ENCODE measurements around the gene CTDSPL2.
"Not testable (repeated sequence)": the region's sequence is repeated elsewhere in the genome, so short reads cannot be mapped to it uniquely, and the experiment has no call there.

CTDSPL2 gene

GRCh38 chr15:44426975-44427755 lies at the start of gene CTDSPL2:
TSS of gene CTDSPL2 (plus strand) at chr15:44427629. CDS start at chr15:44459015, 31,386 bp downstream.
- DNase-seq (ENCODE audit: low spot score): peak; percentile 99

GRCh38 chr15:44381236-44381635 lies 46.2 kb upstream of the CTDSPL2 start:
- DNase-seq (ENCODE audit: low spot score): no peak

GRCh38 chr15:44385344-44385942 lies 42.0 kb upstream of the CTDSPL2 start:
- DNase-seq (ENCODE audit: low spot score): no peak

- no peak for DNase-seq (ENCODE audit: low spot score)
Measured at GRCh38 chr15:44394062-44394461, 33.4 kb upstream of the CTDSPL2 start.

GRCh38 chr15:44394562-44394961 lies 32.9 kb upstream of the CTDSPL2 start:
- no peak for DNase-seq (ENCODE audit: low spot score)

GRCh38 chr15:44397869-44398268 lies 29.6 kb upstream of the CTDSPL2 start:
- DNase-seq (ENCODE audit: low spot score): no peak

- no peak for DNase-seq (ENCODE audit: low spot score)
Measured at GRCh38 chr15:44414001-44414400, 13.4 kb upstream of the CTDSPL2 start.

GRCh38 chr15:44427756-44428724 lies 611 bp downstream of the CTDSPL2 start:
- peak; percentile 80 for DNase-seq (ENCODE audit: low spot score)

- peak; percentile 47 for DNase-seq (ENCODE audit: low spot score)
Measured at GRCh38 chr15:44435893-44436667, 8.7 kb downstream of the CTDSPL2 start.

GRCh38 chr15:44438402-44438801 lies 11.0 kb downstream of the CTDSPL2 start:
- DNase-seq (ENCODE audit: low spot score): no peak

GRCh38 chr15:44441095-44441501 lies 13.7 kb downstream of the CTDSPL2 start:
- DNase-seq (ENCODE audit: low spot score): no peak

GRCh38 chr15:44443515-44443914 lies 16.1 kb downstream of the CTDSPL2 start:
- DNase-seq (ENCODE audit: low spot score): no peak

- DNase-seq (ENCODE audit: low spot score): no peak
Measured at GRCh38 chr15:44447772-44448376, 20.4 kb downstream of the CTDSPL2 start.

- DNase-seq (ENCODE audit: low spot score): no peak
Measured at GRCh38 chr15:44450172-44450571, 22.7 kb downstream of the CTDSPL2 start.

- not testable (repeated sequence) for DNase-seq (ENCODE audit: low spot score)
Measured at GRCh38 chr15:44453578-44454283, 26.3 kb downstream of the CTDSPL2 start.

- no peak for DNase-seq (ENCODE audit: low spot score)
Measured at GRCh38 chr15:44458429-44458828, 31.0 kb downstream of the CTDSPL2 start.

- peak; percentile 79 for DNase-seq (ENCODE audit: low spot score)
Measured at GRCh38 chr15:44468709-44469385, 41.4 kb downstream of the CTDSPL2 start.

GRCh38 chr15:44471885-44472455 lies 44.5 kb downstream of the CTDSPL2 start:
- DNase-seq (ENCODE audit: low spot score): no peak

GRCh38 chr15:44479343-44479742 lies 51.9 kb downstream of the CTDSPL2 start:
- no peak for DNase-seq (ENCODE audit: low spot score)

GRCh38 chr15:44482090-44482489 lies 54.7 kb downstream of the CTDSPL2 start:
- peak; percentile 53 for DNase-seq (ENCODE audit: low spot score)
